Stimulated activated CD8-positive, alpha-beta memory T cell treated with anti-CD3 and anti-CD28 coated beads, Interleukin-2, amount 100 ng/mL, for 48 hours (primary cell): ENCODE data around the gene CPXCR1.
"Not testable (repeated sequence)": the region's sequence is repeated elsewhere in the genome, so short reads cannot be mapped to it uniquely, and the experiment has no call there.

Experiments used
- DNase-seq, 2 donors: peaks; one replicate each; pipeline ENCODE4 v3.0.0-alpha.2; 2020; ENCODE audit warnings: low read depth in 2 of 2

The CPXCR1 gene

DNA sequence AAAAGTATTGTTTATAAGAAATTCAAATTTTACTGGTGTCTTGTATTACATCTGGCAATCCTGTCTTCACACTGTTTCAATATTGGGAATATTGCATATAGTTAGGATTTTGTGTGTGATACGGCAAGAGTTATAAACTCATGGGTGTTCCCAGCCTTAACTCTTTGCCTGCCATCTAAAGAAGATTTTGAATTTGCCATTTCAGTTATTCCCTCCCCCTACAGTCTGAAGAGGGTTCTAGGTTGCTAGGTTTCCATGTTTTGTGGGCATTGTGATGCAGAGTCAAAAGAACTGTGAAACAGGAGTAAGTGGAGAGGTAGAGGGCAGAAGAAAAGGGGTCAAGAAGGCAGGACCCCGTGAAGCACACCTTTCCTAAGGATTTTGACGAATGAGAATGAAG, at the start of gene CPXCR1:
TSS of gene CPXCR1 (plus strand) at position 301 of the 400 bp plus-strand sequence. CDS start 6,190 bp downstream, outside the sequence.
- DNase-seq, result no peak

DNA sequence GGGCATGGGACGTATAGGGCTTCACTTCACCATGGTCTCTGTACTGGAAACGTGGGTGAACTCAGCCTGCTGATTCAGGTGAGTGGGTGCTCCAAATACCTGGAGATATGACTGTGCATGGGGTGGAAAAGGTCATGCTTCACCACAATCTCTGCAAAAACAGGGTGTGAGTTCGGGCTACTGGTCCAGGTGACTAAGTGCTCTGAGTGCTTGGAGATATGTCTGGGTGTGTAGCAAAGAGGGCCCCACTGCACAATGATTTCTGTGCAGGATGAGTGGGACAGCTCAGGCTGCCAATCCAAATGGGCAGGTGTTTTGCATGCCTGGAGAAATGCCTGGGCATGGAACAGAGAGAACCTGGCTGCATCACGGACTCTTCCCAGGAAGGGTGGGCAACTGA, 11.2 kb upstream of the CPXCR1 start:
- DNase-seq, result no peak

DNA sequence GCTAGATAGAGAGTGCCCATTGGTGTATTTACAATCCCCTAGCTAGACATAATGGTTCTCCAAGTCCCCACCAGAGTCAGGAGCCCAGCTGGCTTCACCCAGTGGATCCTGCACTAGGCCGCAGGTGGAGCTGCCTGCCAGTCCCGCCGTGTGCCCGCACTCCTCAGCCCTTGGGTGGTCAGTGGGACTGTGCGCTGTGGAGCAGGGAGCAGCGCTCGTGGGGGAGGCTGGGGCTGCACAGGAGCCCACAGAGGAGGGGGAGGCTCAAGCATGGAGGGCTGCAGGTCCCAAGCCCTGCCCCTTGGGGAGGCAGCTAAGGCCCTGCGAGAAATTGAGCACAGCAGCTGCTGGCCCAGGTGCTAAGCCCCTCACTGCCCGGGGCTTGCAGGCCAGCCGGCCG, 810 bp upstream of the CPXCR1 start:
- not testable (repeated sequence) for DNase-seq

DNA sequence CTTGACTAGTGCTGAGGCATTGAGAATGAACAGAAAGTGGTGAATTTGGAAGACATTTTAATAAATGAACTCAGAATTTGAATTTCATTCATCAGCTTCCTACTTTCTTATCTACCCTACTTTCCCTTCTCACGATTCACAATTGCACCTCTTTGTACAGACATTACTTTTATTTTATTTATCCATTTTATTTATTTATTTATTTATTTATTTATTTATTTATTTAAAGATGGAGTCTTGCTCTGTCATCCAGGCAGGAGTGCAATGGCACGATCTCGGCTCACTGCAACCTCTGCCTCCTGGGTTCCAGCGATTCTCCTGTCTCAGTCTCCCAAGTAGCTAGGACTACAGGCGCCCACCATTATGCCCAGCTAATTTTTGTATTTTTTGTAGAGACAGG, 5.3 kb downstream of the CPXCR1 start:
- DNase-seq, result not testable (repeated sequence)

DNA sequence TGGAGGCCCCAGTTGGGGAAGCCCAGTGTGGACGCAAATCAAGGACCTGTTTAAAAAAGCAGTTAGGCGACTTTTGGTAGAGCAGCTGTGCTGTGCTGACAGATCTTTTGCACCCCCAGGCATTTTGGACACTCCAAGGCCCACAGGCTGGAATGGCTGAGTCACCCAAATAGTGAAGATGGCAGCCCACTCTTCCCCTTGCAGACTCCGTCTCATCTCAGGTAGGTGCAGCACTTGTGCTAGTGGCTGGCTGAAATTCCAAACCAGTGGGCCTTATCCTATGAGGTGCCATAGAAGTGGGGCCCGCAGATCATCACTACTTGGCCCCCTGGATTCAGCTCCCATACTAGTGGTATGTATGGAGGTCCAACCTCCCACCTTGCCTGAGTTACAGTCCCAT, 42.8 kb downstream of the CPXCR1 start:
- no peak for DNase-seq
